A673 (cell line): ENCODE data around the gene WASF2. TPM values are rescaled to one million over a fixed set of nuclear protein-coding genes. Genes with fewer than 3 reads are reported as not detected.

ENCODE experiments used
- BruUV-seq: library from RNA; stranded (reverse); fragments of 400-500 nt; replicated peaks from 2 replicates; lab custom pipeline; 2021; lab: Mats Ljungman, UMichigan
- CTCF ChIA-PET: fragments of 300-600 bp; sonication (Branson Sonifier 250); formaldehyde crosslinking; loops from one replicate; lab custom pipeline; 2022; ENCODE audit warnings: antibody characterized with exemption; lab: Charles Lee
- POLR2A ChIA-PET: fragments of 300-600 bp; sonication (Branson Sonifier 250); formaldehyde crosslinking; loops from one replicate; lab custom pipeline; 2022; ENCODE audit warnings: antibody characterized with exemption; ENCODE audit not compliant: low non-redundant PET; lab: Charles Lee
- DNase-seq: peaks from one replicate; pipeline ENCODE4 v3.0.0-alpha.2; 2015; ENCODE audit warnings: low spot score
- H3K27ac ChIP-seq: fragments of 200-600 bp; sonication (generic); 2 replicates; pipeline ENCODE4 v1.5.1; 2016; ENCODE audit warnings: mixed run types, low read depth, mild to moderate bottlenecking, mixed read lengths, antibody characterized with exemption, low read length; ENCODE audit not compliant: poor library complexity, severe bottlenecking
- H3K27me3 ChIP-seq: fragments of 200-600 bp; sonication (generic); replicated peaks from 2 replicates; pipeline ENCODE4 v1.6.1; 2017; ENCODE audit warnings: mixed run types, low read depth, mild to moderate bottlenecking, mixed read lengths, antibody characterized with exemption, low read length; ENCODE audit not compliant: insufficient read depth, poor library complexity
- H3K36me3 ChIP-seq: fragments of 200-600 bp; sonication (generic); 2 replicates; pipeline ENCODE4 v1.6.1; 2016; ENCODE audit warnings: mixed run types, mild to moderate bottlenecking, mixed read lengths, antibody characterized with exemption, low read length; ENCODE audit not compliant: insufficient read depth, poor library complexity, severe bottlenecking
- H3K4me1 ChIP-seq: fragments of 200-600 bp; sonication (generic); 2 replicates; pipeline ENCODE4 v1.6.1; 2017; ENCODE audit warnings: mixed run types, mild to moderate bottlenecking, mixed read lengths, antibody characterized with exemption, low read length; ENCODE audit not compliant: insufficient read depth, poor library complexity, severe bottlenecking
- H3K4me3 ChIP-seq: fragments of 200-600 bp; sonication (generic); 2 replicates; pipeline ENCODE4 v1.5.1; 2016; ENCODE audit warnings: low read depth, mixed run types, mild to moderate bottlenecking, mixed read lengths, low read length; ENCODE audit not compliant: poor library complexity, severe bottlenecking
- H3K9me3 ChIP-seq: fragments of 200-600 bp; sonication (generic); 2 replicates; pipeline ENCODE4 v1.6.1; 2016; ENCODE audit warnings: mixed run types, low read depth, mild to moderate bottlenecking, mixed read lengths, antibody characterized with exemption, low read length; ENCODE audit not compliant: poor library complexity, severe bottlenecking
- EZH2 ChIP-seq: fragments of 200-600 bp; sonication (generic); IDR thresholded peaks from 2 replicates; pipeline ENCODE4 v1.6.1; 2017; ENCODE audit warnings: borderline replicate concordance, low read depth, mild to moderate bottlenecking, mixed read lengths, antibody characterized with exemption, low read length; ENCODE audit not compliant: poor library complexity, severe bottlenecking
- intact Hi-C: fragments of 100-400 bp; cut with micrococcal nuclease; formaldehyde crosslinking; loops from one replicate; pipeline ENCODE4 v1.10.0; 2022; ENCODE audit not compliant: unreplicated experiment
- total RNA-seq: library from RNA; stranded (reverse); gene quantifications from 2 replicates; pipeline ENCODE4 v1.2.3, GENCODE V29; 2021
- TF ChIP-seq, protein P1 (sequence below): fragments of 300-800, 200-600 bp; sonication (generic); conservative IDR thresholded peaks from 2 replicates; pipeline ENCODE4 v1.5.1; 2017; ENCODE audit warnings: low read depth, mild to moderate bottlenecking, antibody characterized with exemption, low read length, moderate library complexity, mixed read lengths

Gene WASF2
- total RNA-seq, 1 experiment from 2014 or later, result 133 TPM

DNA sequence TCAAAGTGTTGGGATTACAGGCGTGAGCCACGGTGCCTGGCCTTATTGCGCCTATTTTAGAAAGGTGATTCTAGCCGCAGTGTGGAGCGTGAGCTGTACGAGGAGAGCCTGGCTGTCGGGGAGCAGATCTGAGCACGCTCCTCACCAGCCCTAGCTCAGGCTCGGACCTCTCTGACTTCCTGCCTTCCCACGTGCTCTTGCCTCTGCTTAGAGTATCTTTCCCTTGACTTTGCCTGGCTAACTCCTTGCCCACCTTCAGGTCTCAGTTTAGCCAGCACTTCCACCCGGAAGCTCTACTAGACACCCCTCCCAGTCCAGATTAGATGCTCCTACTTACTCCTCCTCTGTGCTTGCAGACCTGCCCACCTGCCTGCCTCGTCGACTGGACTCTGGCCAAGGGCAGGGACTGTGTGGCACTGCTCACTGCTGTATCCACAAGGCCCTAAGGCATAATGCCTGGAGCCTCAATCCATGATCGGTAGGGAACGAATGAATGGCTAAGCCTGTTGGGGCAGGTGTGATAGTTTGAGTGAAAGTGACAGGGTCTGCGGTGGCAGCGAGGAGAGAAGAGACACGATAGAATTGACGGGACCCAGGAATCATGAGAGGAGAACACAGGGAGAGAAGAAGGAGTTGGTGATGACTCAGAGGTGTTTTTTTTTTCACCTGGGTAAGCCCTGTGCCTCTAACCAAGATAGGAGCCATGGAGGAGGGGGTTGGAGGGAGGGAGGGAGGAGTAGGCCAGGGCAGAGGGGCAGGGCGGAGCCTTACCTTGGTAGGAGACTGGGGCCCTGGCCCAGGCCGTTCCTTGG, 28.1 kb upstream of the WASF2 start:
- ChIA-PET CTCF (no interaction called here), POLR2A (interaction anchor here (0.7 kb wide), 1 partner anchor 38 kb away, joined by 3 read pairs; no protein-coding TSS in a partner anchor)
- TF ChIP-seq, protein P1, sequence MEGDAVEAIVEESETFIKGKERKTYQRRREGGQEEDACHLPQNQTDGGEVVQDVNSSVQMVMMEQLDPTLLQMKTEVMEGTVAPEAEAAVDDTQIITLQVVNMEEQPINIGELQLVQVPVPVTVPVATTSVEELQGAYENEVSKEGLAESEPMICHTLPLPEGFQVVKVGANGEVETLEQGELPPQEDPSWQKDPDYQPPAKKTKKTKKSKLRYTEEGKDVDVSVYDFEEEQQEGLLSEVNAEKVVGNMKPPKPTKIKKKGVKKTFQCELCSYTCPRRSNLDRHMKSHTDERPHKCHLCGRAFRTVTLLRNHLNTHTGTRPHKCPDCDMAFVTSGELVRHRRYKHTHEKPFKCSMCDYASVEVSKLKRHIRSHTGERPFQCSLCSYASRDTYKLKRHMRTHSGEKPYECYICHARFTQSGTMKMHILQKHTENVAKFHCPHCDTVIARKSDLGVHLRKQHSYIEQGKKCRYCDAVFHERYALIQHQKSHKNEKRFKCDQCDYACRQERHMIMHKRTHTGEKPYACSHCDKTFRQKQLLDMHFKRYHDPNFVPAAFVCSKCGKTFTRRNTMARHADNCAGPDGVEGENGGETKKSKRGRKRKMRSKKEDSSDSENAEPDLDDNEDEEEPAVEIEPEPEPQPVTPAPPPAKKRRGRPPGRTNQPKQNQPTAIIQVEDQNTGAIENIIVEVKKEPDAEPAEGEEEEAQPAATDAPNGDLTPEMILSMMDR, result no peak
- TF ChIP-seq EZH2, result no peak
- Histone ChIP-seq H3K36me3 (no peaks in the 10 kb centered on the region), H3K4me3 (no peak overlapping the region), H3K9me3 (no peaks in the 10 kb centered on the region), H3K27ac (no peak overlapping the region), H3K4me1 (peaks cover 9% of the 10 kb centered on the region), H3K27me3 (no peaks in the 10 kb centered on the region)
- no TSS peak for BruUV-seq
- no peak for DNase-seq
- intact Hi-C loops, result no loop called here

DNA sequence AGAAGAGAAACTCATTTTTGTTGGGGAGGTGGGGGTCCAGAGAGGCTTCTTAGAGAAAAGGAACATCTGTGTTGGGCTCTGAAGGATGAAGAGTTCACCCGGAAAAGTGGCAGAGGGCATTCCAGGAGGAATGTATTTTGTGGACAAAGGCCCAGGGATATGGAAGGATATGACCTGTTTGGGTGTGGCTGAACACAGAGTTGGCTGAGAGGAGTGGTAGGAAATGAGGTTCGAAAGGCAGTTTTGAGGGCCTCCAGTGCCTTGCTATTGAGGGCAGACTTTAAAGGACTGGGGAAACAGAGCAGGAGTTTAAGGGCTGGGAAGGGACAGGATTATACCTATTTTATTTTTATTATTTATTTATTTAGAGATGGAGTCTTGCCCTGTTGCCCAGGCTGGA, 27.3 kb upstream of the WASF2 start:
- ChIA-PET CTCF (no interaction called here), POLR2A (no interaction called here)
- no TSS peak for BruUV-seq
- Histone ChIP-seq H3K36me3 (no peaks in the 10 kb centered on the region), H3K4me1 (peaks cover under 1% of the 10 kb centered on the region), H3K9me3 (no peaks in the 10 kb centered on the region), H3K27me3 (no peaks in the 10 kb centered on the region), H3K4me3 (no peak overlapping the region), H3K27ac (no peak overlapping the region)
- no peak for DNase-seq
- TF ChIP-seq, protein P1, result no peak
- TF ChIP-seq EZH2, result no peak
- intact Hi-C loops, result no loop called here

DNA sequence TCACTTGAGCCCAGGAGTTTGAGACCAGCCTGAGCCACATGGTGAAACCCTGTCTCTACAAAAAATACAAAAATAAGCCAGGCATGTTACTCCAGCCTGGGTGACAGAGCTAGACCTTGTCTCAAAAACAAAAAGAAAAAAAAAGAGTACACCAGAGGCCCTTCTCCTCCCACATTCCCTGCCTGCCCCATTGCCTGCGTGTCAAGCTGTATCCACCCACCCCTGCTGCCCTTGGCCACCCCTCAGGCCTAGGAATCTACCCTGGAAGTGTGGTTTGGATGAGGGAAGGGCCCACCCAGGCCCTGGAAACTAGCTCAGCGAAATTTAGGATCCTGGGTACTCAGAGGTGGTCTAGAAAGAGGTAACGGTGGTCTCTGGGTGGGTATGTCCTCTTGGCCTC, 25.7 kb upstream of the WASF2 start:
- H3K4me1 ChIP-seq, result no peaks in the 10 kb centered on the region
- no peaks in the 10 kb centered on the region for H3K27me3 ChIP-seq
- TF ChIP-seq EZH2, result no peak
- TF ChIP-seq, protein P1, result no peak
- ChIA-PET CTCF (no interaction called here), POLR2A (no interaction called here)
- no peak for DNase-seq
- H3K4me3 ChIP-seq, result no peak overlapping the region
- no peaks in the 10 kb centered on the region for H3K9me3 ChIP-seq
- H3K36me3 ChIP-seq, result no peaks in the 10 kb centered on the region
- intact Hi-C loops, result no loop called here
- BruUV-seq, result no TSS peak
- H3K27ac ChIP-seq, result no peak overlapping the region
